HG02884 (cell line): ENCODE data around the gene SARM1.
"Not testable (repeated sequence)": the region's sequence is repeated elsewhere in the genome, so short reads cannot be mapped to it uniquely, and the experiment has no call there.

Experiments used
- ATAC-seq: cut with Tn5 transposase; IDR thresholded peaks from one replicate; pipeline ENCODE4 v1.9.1; 2021; ENCODE audit warnings: mild to moderate bottlenecking, moderate library complexity; ENCODE audit not compliant: unreplicated experiment

SARM1 gene

GRCh38 chr17:28413804-28414203 lies 42.3 kb downstream of the SARM1 start:
- no peak for ATAC-seq

DNA sequence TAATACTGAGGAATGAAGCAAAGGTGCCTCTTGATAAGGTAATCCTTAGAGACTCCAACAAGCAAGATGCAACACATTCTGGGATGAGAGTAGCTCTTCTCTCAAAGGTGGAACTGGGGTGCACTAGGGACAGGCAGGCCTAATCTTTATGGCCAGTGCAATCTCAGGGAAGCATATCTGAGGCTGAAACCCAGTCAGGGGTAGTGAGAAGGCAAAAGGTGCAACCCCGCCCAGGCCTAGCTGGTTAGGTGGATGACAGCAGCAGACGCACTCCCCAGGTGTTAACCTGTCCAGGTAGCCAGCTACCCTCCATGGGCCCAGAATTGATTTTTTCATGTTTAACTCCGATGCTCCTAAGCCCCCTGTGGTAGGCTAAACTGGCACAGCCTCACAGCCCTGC lies 44.4 kb downstream of the SARM1 start:
- no peak for ATAC-seq

DNA sequence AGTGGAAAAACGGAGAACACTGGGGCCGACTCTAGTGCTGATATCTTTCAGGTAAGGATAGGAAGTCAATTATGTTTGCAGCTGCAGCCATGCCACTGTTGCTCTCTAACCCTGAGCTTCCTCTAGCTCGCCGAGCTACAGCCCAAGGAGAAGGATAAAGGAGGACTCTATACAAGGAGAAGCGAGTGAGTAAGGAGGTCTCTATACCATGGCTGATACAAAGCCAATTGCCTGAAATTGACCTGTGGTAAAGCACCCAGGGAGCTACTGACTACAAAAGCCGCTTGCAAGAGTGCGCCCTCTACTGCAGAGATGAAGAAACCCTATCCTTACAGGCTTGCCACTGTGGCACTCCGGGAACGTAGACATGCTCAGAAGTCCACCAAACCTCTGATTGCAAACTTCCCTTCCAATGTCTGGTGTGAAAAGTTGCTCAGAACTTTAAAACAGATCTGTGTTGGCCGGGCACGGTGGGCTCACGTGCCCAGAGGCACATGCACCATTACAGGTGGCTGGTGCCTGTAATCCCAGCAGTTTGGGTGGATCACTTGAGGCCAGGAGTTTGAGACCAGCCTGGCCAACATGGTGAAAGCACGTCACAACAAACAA lies 45.3 kb downstream of the SARM1 start:
- no peak for ATAC-seq

GRCh38 chr17:28421787-28422305 lies 50.4 kb downstream of the SARM1 start:
- no peak for ATAC-seq

DNA sequence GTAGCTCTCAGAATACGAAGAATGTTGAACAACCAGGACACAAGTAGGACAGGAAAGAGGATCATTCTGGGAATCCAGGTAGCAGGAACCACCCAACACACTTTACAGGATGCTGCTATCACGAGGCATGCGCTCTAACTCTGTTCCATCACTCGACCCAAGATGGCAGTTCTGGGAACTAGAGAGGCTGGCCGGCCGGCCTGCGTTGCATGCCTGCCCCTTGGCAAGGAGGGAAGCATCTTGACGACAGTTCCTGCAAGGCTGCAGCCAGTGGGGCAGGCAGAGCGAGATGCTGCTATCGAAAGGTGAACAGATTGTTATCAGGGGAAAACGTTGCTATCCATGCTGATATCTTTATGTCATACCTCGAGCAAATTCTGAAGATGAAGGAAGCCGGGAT lies 53.7 kb downstream of the SARM1 start:
- ATAC-seq: no peak

GRCh38 chr17:28426081-28426519 lies 54.6 kb downstream of the SARM1 start:
- ATAC-seq: no peak

GRCh38 chr17:28427371-28427770 lies 55.9 kb downstream of the SARM1 start:
- ATAC-seq: no peak

- ATAC-seq: not testable (repeated sequence)
These were observed 56.5 kb downstream of the SARM1 start for GRCh38 chr17:28427982-28428381.

DNA sequence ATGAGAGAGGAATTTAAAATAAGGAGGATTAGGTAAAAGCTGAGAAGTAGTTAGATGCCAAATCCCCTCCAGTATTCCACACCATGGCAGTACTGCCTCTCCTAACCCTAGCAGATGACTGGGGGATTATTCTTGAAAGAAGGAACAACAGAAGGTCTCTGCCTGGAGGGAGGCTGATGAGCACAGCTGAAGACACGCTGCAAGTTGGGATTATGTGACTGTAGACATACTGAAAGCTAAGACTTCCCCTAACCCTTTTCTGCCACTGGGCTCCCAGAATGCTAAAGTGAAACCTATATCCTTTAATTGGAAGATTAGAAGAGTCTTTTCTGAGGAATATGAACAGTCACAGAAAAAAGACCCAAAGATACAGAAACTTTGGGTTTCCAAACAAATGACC lies 62.2 kb downstream of the SARM1 start:
- ATAC-seq: no peak

- ATAC-seq: not testable (repeated sequence)
These were observed 62.8 kb downstream of the SARM1 start for GRCh38 chr17:28434326-28434725.

- ATAC-seq: no peak
These were observed 72.6 kb downstream of the SARM1 start for GRCh38 chr17:28443901-28444638.

GRCh38 chr17:28446716-28447395 lies 75.4 kb downstream of the SARM1 start:
- no peak for ATAC-seq

GRCh38 chr17:28447396-28447760 lies 75.9 kb downstream of the SARM1 start:
- ATAC-seq: no peak

GRCh38 chr17:28449859-28450258 lies 78.4 kb downstream of the SARM1 start:
- no peak for ATAC-seq
